Muscle of back (tissue), 11 donors: ENCODE data around the gene ABCF3. TPM values are rescaled to one million over a fixed set of nuclear protein-coding genes. Genes with fewer than 3 reads are reported as not detected.
A peak's percentile ranks its signal among the peaks of the same experiment; 100 is the strongest.

Source experiments
- DNase-seq, 3 donors: peaks; one replicate each; pipeline versions ENCODE4 v3.0.0 to v3.0.0-alpha.2; 2013
- polyA plus RNA-seq, 10 donors: library from polyadenylated mRNA; unstranded; fragments of 120-200 nt; gene quantifications; one replicate each; pipeline ENCODE4 v1.2.1, GENCODE V29; 2013; ENCODE audit not compliant: insufficient read length in 10 of 10

Gene ABCF3
- polyA plus RNA-seq, 10 donors: 38.3 to 52.9 (median 44.8) TPM

DNA sequence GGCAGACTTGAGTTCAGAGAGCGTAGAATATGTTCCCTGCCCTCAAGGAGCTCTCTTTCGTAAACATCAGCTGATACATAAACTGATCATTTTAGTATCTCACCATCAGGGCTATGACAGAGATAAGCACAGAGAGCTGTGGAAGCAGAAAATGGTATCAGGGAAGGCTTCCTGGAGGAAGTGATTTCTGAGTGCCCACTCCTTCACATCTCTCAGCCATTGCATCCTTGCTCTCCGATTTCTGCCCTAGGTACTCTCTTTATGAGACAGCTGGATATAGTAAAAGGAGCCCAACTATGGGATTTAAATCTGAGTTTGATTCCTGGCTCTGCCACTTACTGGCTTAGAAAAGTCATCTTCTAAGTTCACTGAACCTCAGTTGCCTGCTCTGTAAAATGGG lies 20.5 kb upstream of the ABCF3 start:
- no peak for DNase-seq

DNA sequence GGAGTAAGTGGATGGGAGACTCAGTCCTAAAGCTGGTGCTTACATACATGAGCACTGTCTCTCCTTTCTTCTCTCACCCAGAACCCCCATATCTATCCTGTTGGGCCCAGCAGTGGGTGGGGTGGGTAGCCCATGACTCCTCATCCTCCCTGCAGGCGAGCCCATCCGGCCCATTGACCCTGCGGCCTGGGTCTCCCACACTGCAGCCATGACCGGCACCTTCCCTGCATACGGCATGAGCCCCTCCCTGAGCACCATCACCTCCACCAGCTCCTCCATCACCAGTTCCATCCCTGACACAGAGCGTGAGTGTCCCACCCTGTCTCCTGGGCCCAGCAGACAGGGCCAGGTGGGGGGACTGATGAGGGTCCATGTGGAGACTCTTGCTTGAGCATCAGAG lies 19.3 kb upstream of the ABCF3 start:
- no peak for DNase-seq

DNA sequence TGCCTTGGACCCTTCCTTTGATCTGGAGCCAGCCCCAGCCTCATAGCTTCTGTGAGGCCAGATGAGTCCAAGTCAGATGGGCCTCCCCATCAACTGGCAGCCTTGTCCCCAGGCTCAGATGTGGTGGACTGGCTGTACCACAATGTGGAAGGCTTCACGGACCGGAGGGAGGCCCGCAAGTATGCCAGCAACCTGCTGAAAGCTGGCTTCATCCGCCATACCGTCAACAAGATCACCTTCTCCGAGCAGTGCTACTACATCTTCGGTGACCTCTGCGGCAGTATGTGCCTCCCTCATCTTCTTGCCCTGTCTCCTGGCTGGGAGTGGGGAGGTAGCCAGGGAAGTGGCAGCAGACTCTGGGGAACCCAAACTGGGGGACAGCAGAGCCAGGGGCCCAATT lies 18.2 kb upstream of the ABCF3 start:
- DNase-seq: no peak

DNA sequence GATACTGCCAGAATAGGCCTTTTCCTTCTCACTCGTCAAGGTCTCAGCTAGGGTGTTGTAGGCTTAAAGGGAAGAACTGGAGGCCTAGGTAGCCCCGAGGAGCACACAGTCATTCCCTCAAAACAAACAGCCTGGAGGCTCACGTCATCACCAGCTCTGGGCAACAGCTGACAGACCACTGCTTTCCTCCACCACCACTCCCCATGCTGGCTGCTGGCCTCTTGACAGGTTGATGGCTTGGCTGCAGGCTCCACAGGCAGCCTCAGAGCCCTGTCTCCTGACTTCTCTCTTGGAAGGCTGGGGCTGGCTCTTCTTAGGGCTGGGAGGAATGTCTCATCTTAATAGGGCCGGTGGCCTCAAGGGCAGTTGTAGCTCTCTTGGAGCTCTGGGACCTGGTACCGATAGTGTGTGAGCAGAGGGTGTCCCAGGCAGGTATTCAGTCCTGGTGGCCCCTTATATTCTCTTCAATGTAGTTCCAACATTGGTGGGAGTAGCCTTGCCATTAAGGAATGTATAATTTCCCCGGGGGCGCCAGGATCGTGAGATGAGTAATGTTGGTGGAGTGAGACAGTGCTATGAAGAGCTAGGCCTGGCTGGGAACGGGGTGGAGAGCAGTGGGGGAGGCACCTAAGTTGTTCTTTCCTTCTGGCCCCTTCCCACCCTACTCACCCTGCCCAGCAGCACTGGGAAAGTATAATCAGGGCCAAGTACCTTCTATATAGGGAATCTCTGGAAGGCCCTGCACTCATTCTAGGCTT lies 17.5 kb upstream of the ABCF3 start:
- DNase-seq: no peak

DNA sequence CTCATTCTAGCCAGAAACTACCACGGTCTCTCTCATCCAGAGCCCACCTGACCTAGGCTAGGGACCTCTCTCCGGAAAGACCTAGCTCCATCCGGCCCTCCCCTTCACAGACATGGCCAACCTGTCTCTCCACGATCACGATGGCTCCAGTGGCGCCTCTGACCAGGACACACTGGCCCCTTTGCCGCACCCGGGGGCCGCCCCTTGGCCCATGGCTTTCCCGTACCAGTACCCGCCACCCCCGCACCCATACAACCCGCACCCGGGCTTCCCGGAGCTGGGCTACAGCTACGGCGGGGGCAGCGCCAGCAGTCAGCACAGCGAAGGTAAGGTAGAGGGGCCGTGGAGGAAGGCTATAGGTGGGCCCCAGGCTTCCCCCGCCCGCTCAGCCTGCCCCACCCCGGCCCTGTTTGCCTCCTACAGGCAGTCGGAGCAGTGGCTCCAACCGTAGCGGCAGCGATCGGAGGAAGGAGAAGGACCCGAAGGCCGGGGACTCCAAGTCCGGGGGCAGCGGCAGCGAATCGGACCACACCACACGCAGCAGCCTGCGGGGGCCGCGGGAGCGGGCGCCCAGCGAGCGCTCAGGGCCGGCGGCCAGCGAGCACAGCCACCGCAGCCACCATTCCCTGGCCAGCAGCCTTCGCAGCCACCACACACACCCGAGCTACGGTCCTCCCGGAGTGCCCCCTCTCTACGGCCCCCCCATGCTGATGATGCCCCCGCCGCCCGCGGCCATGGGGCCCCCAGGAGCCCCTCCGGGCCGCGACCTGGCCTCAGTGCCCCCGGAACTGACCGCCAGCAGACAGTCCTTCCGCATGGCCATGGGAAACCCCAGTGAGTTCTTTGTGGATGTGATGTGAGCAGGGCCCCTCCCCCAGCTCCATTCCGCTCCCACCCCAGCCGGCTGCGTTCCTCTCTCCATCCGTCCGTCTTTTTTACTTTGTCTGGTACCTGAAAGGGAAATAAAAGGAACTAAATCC lies 15.8 kb upstream of the ABCF3 start:
- no peak for DNase-seq

DNA sequence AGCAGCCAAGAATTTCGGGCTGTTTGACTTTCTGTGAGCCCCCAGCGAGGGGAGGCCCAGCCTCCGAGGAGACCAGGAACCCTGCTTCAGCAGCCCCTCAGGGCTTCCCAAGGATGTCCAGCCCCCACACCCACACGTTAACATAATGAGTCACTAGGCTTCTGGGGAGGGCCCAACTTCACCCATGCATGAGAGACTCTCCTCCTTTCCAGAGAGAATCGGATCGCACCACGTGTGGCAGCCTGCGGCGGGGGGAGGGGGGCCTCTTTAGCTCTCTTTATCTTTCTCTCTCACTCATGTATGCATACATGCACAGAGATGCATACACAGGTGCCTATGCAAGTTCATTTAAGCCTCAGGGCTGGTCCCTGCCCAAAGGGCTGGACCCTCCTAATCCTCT lies 14.4 kb upstream of the ABCF3 start:
- DNase-seq: no peak

DNA sequence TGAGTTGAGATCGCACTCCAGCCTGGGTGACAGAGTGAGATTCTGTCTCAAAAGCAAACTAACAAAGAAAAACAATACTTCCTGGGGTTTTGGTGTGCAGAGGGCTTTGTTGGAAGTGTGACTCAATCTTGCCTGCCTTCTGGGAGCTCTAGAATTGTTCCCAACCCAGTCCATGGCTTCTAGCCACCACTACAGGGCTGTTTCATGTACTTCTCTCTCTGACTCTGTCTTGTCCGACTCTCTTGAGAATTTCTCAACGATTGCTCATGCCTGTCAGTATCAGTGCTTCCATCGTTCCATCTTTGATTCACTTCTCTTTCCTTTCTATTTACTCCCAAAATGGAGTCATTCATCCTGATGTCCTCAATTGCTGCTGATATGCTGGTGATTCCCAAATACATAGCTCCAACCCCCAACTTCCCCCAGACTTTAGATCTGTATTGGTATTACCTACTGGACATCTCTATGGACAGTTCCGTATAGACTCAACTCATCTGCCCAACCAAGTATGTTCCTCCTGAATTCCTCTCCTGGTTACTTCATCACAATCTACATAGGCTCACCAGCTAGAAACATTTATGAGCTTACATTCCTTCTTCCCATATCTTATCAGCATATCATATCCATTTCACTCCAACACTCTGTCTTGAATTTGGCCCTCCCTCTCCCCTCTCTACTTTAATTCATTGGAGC lies 13.2 kb upstream of the ABCF3 start:
- DNase-seq: no peak

DNA sequence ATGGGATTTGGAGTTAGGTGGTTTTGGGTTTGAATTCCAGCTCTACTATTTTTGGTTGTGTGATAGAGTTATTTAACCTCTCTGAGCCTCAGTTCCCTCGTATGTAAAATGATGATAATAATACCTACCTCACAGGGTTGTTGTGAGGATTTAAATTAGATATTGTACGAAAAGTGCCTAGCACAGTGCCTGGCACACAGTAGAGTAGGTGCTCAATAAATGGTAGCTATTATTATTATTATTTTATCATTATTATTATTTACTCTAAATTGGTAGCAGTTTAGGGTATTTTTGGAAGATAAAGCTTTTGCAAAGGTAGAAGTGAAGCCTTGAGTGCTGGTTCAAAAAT lies 12.7 kb upstream of the ABCF3 start:
- no peak for DNase-seq

DNA sequence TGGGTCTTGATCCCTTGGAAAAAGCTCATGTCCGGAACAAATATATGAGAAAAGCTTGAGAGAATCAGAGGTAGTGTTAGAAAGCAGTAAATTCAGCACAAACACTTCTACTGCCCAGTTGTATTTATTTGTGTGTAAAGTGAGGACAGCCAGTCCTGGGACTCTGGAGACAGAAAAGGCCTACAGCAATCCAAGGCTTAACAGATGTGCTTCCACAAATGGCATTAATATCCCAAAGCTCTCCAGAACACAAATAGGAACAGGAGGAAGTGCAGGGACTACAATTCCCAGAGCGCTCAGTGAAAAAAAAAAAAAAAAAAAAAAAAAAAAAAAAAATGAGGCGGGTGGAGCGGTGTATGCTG lies 11.7 kb upstream of the ABCF3 start:
- no peak for DNase-seq

DNA sequence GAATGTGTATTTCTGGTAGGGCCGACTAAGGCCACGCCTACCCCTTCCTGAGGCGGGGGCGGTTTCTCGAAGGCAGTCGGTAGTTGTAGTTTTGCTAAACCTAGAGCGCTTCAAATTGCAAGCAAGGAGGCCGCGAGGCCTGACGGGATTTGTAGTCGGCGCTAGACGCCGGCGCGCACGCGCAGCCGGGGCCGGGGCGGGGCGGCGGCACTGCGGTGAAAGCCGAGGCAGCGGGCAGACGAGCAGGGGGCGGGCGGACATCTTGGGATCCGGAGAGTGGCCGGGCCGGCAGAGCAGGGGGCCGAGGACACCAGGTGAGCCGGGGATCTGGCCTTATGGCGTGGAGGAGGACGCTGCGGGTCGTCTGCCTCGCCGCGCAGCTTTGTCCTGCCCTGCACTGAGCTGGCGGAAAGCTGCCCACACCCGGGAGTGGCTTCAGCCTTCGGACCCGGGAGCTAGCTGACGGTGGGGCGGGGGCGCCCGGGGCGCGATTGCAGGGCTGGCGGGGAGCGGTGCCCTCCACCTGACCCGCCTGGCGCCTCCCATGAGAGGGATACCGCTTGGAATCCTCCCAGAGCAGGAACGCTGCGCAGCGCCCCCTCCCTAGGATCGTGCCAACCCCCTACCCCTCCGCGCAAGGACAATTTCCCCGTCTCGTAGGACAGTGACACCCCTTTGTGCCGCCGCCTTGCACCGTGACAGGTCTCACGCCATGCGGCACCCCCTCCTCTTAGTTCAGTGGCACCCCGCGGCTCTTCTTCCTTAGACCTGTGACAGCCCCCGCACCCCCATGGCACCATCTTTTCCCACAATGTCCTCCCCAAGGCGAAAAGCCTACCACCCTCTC lies 11.1 kb upstream of the ABCF3 start, which contains the start of gene AP2M1:
TSS of gene AP2M1 (plus strand) at position 210 of the 847 bp plus-strand sequence. CDS start 2,139 bp downstream, outside the sequence.
- DNase-seq: peak; percentile 99 to 100 (median 99)

DNA sequence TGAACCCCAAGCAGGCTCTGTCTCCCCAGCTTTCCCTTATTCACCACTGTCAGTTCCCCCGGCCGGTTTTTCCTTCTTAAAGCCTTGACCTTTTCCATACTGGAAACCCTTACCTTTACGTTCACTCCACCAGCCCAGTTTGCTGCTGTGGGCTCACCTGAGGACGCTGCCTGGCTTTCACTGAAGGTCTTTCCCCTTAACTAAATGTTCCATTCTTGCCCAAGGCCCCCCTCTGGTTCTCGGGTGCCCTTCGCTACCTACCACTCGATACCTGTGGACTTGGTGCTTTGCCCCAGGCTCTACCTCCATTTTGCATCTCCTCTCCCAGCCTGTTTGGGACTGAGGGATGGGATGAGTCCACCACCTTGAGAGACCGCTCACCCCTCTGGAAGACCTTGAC lies 10.5 kb upstream of the ABCF3 start:
- DNase-seq: no peak

DNA sequence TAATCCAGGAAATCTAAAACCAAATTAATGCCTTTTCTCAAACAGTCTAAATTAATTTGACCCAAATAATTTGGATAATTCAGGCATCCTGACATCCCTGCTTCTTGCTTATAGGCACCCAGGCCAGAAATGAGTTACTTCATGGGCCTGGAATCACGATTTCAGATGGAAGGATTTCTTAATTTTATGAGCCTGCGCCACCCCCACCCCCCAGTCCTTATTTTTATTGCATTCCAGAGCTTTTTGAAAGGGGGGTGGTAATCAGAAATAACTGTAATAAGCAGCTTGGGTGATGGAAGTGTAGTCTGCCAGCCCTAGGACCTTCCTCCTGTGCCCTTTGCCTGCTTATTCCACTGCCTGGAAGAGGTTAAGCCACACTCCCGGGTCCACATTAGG lies 10.0 kb upstream of the ABCF3 start:
- DNase-seq: no peak

DNA sequence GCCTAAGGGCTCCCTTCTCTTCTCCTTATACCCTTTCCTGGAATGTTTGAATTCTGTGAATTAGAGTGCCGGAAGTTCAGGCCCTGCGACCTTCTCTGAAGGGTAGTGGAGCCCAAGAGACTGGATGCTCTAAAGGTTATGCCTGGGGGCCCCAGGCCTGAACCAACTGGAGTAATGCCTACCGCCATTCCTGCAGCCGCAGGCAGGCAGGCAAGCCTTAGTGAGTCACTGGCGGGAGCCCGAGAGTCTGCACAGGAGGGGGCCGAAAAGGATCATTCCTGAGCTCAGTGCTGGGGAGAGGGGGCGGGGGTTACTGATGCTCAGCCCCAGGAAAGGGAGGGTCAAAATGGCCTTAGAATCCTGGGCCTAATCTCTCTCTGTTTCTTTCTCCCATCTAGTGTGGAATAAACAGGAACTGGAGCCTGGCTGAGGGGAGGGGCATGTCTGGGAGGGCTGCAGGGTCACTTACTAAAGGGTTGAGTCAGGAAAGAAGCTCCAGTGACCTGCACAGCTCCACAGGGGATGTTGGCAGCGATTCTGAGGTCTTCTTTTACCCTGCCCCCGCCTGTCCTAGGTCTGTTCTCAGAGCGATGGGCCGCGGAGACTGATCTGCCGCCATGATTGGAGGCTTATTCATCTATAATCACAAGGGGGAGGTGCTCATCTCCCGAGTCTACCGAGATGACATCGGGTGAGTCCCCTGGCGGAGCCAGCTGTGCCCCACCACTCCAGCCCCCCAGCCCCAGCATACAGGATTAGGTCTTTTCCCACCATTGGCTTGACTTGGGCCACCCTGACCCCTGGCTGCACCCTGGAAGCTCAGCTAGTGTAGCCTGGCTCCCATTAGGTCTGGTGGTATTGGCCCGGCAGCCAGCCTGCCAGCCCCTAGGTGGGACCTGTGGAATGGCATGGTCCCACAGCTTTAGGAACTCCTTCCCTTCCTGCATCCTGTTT lies 9.3 kb upstream of the ABCF3 start:
- DNase-seq: peak; percentile 63 to 91 (median 83)

DNA sequence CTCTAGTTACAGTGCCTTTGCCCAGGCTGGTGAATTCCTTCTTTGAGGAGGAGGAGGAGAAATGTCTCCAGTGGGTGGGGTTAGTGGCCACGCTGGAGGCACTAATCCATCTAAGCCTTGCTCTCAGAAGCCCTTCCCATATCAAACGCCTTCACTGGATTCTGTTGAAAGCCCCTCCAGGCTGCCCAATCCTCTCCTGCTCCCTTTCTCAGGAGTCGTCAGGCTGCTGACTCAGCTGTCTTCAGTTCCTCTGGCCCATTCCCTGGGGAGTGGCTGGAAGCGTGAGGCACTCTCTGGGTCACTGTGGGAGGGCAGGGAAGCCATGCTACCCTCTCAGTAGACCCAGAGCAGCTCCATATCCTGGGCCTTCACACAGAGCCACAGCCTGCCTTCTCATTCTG lies 8.7 kb upstream of the ABCF3 start:
- DNase-seq: no peak

DNA sequence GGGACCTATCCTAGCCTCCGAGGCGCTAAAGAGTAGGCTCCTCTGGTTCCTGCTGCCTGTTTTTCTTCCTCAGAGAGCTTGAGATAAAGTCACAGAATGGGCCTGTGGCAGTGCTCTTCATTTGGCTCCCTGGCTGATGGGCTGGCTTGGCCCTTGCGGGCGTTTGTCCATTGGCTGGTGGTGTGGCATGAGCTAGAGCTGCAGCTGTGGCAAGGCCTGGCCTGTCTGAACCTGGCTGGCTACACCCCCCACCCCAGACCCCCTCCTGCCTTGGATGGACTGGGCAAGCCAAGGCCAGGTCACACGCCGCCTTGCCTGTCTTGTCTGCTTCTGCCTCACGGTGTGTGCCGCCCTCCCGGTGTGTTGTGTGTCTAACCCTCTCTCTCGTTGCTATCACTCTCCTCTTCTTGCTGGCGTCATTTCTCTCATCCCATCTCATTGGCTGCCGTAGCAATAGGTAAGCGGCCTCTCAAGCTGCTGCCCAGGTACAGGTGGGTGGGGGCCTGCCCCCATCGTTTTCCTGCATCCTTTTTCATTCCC lies 8.2 kb upstream of the ABCF3 start:
- no peak for DNase-seq

DNA sequence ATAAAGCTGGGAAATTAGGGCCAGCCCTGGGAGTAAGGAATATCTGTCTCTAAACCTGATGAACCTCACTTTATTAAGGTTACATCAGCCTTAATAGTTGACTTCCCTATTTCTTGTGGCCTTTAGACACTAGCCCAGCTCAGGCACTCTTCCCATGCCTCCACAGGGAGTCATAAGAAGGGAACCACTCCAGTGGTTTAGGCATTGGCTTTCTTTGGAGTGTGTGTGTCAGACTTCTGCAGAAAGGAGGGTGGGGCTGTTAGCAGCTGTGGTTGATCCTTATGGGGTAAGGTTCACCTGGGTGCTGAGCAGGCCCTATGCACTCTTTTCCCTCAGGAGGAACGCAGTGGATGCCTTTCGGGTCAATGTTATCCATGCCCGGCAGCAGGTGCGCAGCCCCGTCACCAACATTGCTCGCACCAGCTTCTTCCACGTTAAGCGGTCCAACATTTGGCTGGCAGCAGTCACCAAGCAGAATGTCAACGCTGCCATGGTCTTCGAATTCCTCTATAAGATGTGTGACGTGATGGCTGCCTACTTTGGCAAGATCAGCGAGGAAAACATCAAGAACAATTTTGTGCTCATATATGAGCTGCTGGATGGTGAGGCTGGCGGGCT lies 7.4 kb upstream of the ABCF3 start:
- DNase-seq: no peak

DNA sequence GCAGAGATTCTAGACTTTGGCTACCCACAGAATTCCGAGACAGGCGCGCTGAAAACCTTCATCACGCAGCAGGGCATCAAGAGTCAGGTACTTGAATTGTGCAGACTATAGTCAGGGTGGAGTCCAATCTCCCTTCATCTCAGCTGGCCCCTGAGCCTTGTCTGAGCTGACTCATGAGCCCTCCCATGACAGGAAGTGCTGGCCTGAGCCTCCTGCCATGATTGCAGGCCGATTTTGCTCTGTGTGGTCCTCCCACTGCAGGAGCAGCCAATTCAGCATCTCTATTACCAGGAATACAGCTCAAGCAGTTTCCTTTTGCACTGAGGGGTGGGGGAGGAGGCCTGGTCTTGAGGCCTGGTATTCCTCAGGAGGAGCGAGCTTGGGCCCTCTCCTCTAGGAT lies 5.8 kb upstream of the ABCF3 start:
- no peak for DNase-seq

DNA sequence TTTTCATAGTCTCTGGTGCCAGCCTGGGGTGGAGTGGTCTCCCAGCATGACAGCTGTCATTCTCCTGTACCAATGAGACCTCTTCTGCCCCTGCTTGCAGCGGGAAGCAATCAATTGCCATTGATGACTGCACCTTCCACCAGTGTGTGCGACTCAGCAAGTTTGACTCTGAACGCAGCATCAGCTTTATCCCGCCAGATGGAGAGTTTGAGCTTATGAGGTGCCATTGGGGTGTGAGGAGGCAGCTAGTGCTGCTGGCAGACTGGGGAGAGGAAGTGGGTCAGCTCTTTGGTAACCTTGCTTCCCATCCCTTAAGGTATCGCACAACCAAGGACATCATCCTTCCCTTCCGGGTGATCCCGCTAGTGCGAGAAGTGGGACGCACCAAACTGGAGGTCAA lies 4.4 kb upstream of the ABCF3 start:
- no peak for DNase-seq

DNA sequence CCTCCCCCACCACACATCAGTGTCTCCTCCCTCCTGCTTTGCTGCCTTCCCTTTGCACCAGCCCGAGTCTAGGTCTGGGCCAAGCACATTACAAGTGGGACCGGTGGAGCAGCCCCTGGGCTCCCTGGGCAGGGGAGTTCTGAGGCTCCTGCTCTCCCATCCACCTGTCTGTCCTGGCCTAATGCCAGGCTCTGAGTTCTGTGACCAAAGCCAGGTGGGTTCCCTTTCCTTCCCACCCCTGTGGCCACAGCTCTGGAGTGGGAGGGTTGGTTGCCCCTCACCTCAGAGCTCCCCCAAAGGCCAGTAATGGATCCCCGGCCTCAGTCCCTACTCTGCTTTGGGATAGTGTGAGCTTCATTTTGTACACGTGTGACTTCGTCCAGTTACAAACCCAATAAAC lies 2.3 kb upstream of the ABCF3 start:
- DNase-seq: no peak
